HCT116 (cell line): ENCODE data around the gene ZNF8.

Experiments
- ATF3 ChIP-seq: IDR thresholded peaks from 2 replicates; pipeline ENCODE4 v1.6.1; 2012
- CTCF ChIP-seq, 3 experiments: fragments of 200-600 bp in 1 of 3; sonication (generic) in 1 of 3; IDR thresholded peaks in 2 of 3; conservative IDR thresholded peaks in 1 of 3; 2 replicates each; pipeline ENCODE4 v1.5.1; 2012 to 2017; ENCODE audit warnings: low read depth in 2 of 3, low read length in 2 of 3, antibody characterized with exemption in 1 of 3, borderline replicate concordance in 1 of 3, control low read depth in 1 of 3, mild to moderate bottlenecking in 1 of 3, mixed read lengths in 1 of 3, mixed run types in 1 of 3, moderate library complexity in 1 of 3; ENCODE audit not compliant: insufficient read depth in 1 of 3
- EGR1 ChIP-seq: IDR thresholded peaks from 2 replicates; pipeline ENCODE4 v1.6.1; 2012; ENCODE audit warnings: low read depth
- ELF1 ChIP-seq: IDR thresholded peaks from 2 replicates; pipeline ENCODE4 v1.6.1; 2012; ENCODE audit warnings: low read depth, borderline replicate concordance
- EZH2 ChIP-seq: fragments of 200-600 bp; sonication (generic); IDR thresholded peaks from 2 replicates; pipeline ENCODE4 v1.6.1; 2017; ENCODE audit warnings: antibody characterized with exemption, mixed run types
- JUND ChIP-seq: IDR thresholded peaks from 2 replicates; pipeline ENCODE4 v1.6.1; 2012
- MAX ChIP-seq: IDR thresholded peaks from 2 replicates; pipeline ENCODE4 v1.6.1; 2012
- POLR2A ChIP-seq: IDR thresholded peaks from 2 replicates; pipeline ENCODE4 v1.7.0; 2011; ENCODE audit warnings: borderline replicate concordance; ENCODE audit not compliant: insufficient read depth, insufficient read length; ENCODE audit errors: extremely low read depth
- POLR2AphosphoS5 ChIP-seq: IDR thresholded peaks from 2 replicates; pipeline ENCODE4 v1.6.1; 2011; ENCODE audit warnings: mild to moderate bottlenecking, low read depth, low read length, moderate library complexity
- SIN3A ChIP-seq: IDR thresholded peaks from 2 replicates; pipeline ENCODE4 v1.6.1; 2012; ENCODE audit warnings: low read depth
- SRF ChIP-seq: IDR thresholded peaks from 2 replicates; pipeline ENCODE4 v1.6.1; 2012; ENCODE audit warnings: low read depth

GRCh38 chr19:58229255-58229639 is 49.5 kb upstream of the ZNF8 start:
- TF ChIP-seq CTCF (IDR thresholded peaks at IDR 0.05 in 2 of 3, conservative IDR thresholded peaks at IDR 0.05 in 1 of 3; ENCODE audit: borderline replicate concordance in 1 of 3, insufficient read depth in 1 of 3, low read depth in 2 of 3, low read length in 2 of 3) (peak; percentile 22 to 63 (median 47); a peak in 5 of 6 replicates), POLR2AphosphoS5 (no peak), EGR1 (no peak), POLR2A (no peak), SRF (no peak), SIN3A (no peak), MAX (no peak), ATF3 (no peak), EZH2 (no peak), ELF1 (no peak), JUND (no peak)
